GM15510 (cell line): ENCODE measurements around the gene GNB4.

Source experiments
- POLR2A ChIP-seq: IDR thresholded peaks from 3 replicates; pipeline ENCODE4 v1.6.1; 2011; ENCODE audit warnings: borderline replicate concordance; ENCODE audit not compliant: insufficient read length; ENCODE audit errors: extremely low read depth

Gene GNB4

DNA sequence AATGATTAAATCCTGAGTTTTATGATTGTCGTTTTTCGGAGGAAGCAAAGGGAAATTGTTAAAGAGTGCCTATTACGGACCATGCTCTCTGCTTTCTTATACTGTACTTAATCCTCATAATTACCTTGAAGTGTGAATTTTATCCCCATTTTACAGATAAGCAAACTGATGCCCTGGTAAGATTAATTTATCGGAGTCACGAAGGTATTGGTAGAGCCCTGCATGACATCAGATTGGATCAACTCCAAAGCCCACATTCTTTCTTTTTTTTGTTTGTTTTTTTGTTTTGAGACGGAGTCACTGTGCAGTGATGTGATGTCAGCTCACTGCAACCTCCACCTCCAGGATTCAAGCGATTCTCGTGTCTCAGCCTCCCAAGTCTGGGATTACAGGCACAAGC is 1.6 kb upstream of the GNB4 start:
- no peak for TF ChIP-seq POLR2A

DNA sequence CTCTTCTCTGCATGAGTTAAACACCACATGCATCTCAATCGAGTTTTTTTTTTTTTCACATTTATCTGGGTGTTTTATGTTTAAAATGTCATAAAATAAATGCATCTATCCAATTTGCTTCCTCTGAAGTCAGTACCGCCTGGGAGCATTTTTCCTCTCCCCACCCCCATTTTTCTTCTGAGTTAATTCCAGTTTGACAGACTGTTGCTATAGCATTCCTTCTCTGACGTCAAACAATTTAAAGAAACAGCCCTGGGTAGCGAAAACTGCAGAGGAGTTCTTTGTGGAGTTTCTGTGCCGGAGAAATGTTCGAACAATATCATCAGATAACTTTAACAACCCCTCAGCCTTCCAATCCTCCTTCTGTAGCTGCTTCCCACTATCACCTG is 900 bp upstream of the GNB4 start:
- TF ChIP-seq POLR2A = no peak

DNA sequence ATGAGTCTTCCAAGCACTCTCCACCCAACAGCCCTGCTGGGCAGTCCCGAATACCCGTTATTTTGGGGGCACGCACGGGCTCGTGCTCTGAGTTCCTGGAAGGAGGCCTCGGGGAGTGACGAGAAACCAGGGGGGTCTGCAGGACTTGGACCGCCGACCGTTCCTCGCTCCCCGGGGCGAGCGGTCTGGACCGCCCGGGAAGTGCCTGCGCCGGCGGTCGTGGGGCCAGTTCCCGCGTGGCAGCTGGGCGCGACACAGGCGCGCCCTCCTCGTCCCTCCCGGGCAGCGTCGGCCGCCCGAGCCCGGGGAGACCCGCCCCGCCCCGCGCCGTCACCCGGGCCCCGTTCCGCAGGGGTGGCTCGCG is 387 bp downstream of the GNB4 start:
- no peak for TF ChIP-seq POLR2A

DNA sequence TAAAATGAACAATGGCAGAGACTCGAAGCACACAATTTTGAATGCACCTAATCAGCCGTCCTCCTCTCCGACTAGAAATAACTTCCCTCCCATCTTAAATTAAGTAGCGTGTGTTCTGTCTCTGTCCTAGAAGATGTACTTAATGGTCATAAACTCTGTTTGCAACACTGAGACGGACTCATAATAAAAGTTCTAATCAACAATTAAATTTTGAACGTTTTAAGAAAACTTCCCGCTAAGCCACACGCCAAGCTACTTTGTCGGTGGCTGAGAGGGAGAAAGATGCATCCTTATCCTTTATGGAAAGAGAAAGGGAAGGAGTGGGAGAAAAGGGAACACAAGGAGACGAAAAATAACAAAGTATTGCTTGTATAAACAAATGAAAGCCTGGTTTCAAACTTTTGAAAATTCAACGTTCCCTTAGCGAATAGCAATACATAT is 989 bp downstream of the GNB4 start:
- no peak for TF ChIP-seq POLR2A

GRCh38 chr3:179449636-179450035 is 1.6 kb downstream of the GNB4 start:
- TF ChIP-seq POLR2A = no peak

DNA sequence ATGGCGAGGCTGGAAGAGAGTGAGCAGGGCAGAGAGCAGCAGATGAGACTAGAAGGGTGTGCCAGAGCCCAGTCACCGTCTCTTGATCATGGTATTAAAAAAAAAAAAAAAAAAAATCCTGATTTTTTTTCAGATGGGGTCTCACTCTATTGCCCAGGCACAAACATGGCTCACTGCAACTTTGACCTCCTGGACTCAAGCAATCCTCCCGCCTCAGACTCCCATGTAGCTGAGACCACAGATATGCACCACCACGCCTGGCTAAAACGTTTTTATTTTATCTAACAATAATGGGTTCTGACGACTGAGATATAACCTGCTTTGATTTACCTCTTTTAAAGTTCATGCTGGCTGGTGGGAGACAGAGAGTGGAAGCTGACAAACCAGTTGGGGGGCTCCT is 4.0 kb downstream of the GNB4 start:
- no peak for TF ChIP-seq POLR2A

DNA sequence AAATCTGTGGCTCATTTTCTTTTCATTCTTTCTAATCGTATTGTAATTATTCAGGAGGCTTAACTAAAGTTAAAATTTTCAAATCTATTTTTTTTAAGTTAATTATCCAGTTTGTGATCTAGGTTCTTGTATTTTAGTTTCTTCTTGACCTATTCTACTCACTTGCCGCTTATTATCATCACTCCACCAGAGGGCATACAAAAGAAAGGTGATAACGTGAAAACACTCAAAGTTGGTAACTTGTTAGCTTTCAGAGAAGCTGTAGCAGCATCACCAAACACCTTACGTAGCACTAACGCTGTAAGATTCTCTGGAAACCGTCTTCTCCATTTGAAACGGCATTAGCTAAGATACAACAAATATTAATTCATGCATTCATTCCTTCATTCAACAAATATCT is 4.8 kb downstream of the GNB4 start:
- no peak for TF ChIP-seq POLR2A

GRCh38 chr3:179438841-179439240 is 12.4 kb downstream of the GNB4 start:
- no peak for TF ChIP-seq POLR2A

GRCh38 chr3:179436517-179436916 is 14.8 kb downstream of the GNB4 start:
- no peak for TF ChIP-seq POLR2A

- TF ChIP-seq POLR2A = no peak
Measured at GRCh38 chr3:179432451-179432850, 18.8 kb downstream of the GNB4 start.

- TF ChIP-seq POLR2A = no peak
Measured at GRCh38 chr3:179432021-179432420, 19.2 kb downstream of the GNB4 start.

DNA sequence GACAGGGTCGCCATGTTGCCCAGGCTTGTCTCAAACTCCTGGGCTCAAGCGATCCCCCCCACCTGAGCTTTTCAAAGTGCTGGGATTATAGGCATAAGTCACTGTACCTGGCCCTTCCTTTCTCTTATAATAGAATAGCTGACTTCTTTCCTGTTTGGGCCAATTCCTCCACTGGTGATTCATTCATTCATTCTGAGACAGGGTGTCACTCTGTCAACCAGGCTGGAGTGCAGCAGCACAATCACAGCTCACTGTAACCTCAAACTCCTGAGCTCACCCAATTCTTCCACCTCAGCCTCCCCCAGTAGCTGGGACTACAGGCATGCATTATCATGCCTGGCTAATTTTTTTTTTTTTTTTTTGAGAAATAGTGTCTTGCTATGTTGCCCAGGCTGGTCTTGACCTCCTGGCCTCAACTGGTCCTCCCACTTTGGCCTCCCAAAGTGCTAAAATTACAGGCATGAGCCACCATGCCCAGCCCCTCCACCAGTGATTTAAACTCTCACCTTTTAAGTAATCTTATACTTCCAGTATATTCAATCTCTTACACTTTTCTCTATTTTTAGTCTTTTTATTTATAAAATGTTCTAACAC is 20.9 kb downstream of the GNB4 start:
- no peak for TF ChIP-seq POLR2A

- no peak for TF ChIP-seq POLR2A
Measured at GRCh38 chr3:179428876-179429548, 22.3 kb downstream of the GNB4 start.

GRCh38 chr3:179425075-179425474 is 26.2 kb downstream of the GNB4 start:
- TF ChIP-seq POLR2A = no peak

DNA sequence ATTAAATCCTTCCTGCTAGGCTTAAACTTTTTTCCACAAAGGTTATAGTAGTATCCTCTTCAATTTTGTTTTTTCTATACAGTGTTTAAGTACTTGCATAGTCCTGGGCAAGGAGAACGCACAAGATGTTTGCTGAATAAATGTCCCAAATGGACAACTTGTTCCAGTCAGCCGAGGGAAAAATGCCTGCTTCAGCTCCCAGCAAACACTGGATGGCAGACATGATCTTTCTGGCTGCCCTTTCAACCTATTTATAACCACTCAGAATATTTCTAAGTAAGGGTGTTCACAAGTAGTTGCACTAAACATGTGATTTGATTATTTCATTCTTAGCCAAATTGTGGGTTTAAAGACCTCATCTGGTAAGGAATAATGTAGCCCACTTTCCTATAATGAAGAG is 29.8 kb downstream of the GNB4 start:
- no peak for TF ChIP-seq POLR2A

GRCh38 chr3:179418610-179419009 is 32.7 kb downstream of the GNB4 start:
- no peak for TF ChIP-seq POLR2A
